ENCODE data around the gene PTPRR.

- TF ChIP-seq CREB1 (CRISPR knock-in tag; IDR thresholded peaks at IDR 0.05) (no peak), SP1 (CRISPR knock-in tag; conservative IDR thresholded peaks at IDR 0.05) (no peak), E2F5 (CRISPR knock-in tag; IDR thresholded peaks at IDR 0.05) (no peak), TEAD4 (CRISPR knock-in tag; IDR thresholded peaks at IDR 0.05) (no peak), ATF6 (CRISPR knock-in tag; IDR thresholded peaks at IDR 0.05) (no peak), CTCF (IDR thresholded peaks at IDR 0.05) (no peak), CREM (CRISPR knock-in tag; IDR thresholded peaks at IDR 0.05) (no peak), HMGXB4 (CRISPR knock-in tag; IDR thresholded peaks at IDR 0.05) (no peak), ATF3 (CRISPR knock-in tag; conservative IDR thresholded peaks at IDR 0.05) (no peak), USF1 (CRISPR knock-in tag; IDR thresholded peaks at IDR 0.05) (no peak), ZNF219 (CRISPR knock-in tag; IDR thresholded peaks at IDR 0.05; ENCODE audit: borderline replicate concordance) (no peak), NFYB (CRISPR knock-in tag; conservative IDR thresholded peaks at IDR 0.05; ENCODE audit: low read depth) (no peak), IRF2 (CRISPR knock-in tag; IDR thresholded peaks at IDR 0.05; ENCODE audit: borderline replicate concordance, low read depth) (no peak)
Observed at GRCh38 chr12:70963081-70963660, 42.6 kb upstream of the PTPRR start.

Data from WTC11 (cell line).